BLaER1 treated with 17β-estradiol and CSF1 and Interleukin-3, amounts not matched to agents 10 nM and 100 nM (cell line): ENCODE measurements around the gene MYEOV.

Experiments used
- H3K27ac ChIP-seq, 11 experiments: shearing (Covaris generic); formaldehyde crosslinking; 2 replicates each; pipeline ENCODE4 v1.8.1; 2022
- H3K27me3 ChIP-seq, 11 experiments: shearing (Covaris generic); formaldehyde crosslinking; 2 replicates each; pipeline ENCODE4 v1.8.1; 2022
- H3K36me3 ChIP-seq, 11 experiments: shearing (Covaris generic); formaldehyde crosslinking; 2 replicates each; pipeline ENCODE4 v1.8.1; 2022
- H3K4me1 ChIP-seq, 10 experiments: shearing (Covaris generic); formaldehyde crosslinking; 2 replicates each; pipeline ENCODE4 v1.8.1; 2022
- H3K4me2 ChIP-seq, 11 experiments: shearing (Covaris generic); formaldehyde crosslinking; 2 replicates each; pipeline ENCODE4 v1.8.1; 2022
- H3K4me3 ChIP-seq, 10 experiments: shearing (Covaris generic); formaldehyde crosslinking; 2 replicates each; pipeline ENCODE4 v1.8.1; 2022
- H3K9ac ChIP-seq, 11 experiments: shearing (Covaris generic); formaldehyde crosslinking; 2 replicates each; pipeline ENCODE4 v1.8.1; 2022
- H3K9me3 ChIP-seq, 11 experiments: shearing (Covaris generic); formaldehyde crosslinking; replicated peaks in 1 of 11; 2 replicates each; pipeline ENCODE4 v1.8.1; 2022
- H4K20me1 ChIP-seq, 11 experiments: shearing (Covaris generic); formaldehyde crosslinking; 2 replicates each; pipeline ENCODE4 v1.8.1; 2022
- Cebpa-rat ChIP-seq, 11 experiments: shearing (Covaris generic); IDR thresholded peaks; 2 replicates each; pipeline ENCODE4 v1.8.1; 2022

MYEOV gene

DNA sequence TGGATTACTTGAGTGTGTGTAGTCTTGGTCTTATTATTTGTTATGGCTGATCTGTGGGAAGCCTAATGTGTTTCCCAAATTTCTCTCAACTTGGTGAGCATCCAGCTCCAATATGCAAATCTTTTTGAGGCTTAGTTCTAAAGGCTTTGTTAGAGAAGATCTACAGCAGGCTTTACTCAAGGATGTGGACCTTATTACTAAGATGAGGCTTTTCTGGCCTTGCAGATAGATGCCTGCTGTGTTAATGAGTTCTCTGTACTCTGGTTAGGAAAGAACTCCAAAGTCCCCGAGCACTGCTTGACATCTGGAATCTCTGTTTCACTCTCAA is 24.1 kb downstream of the MYEOV start:
- H3K9me3 ChIP-seq: peaks cover 0 to 36% (median 8%) of the 10 kb centered on the region in 11 experiments; a peak in 13 of 22 replicates
- H3K9ac ChIP-seq: peak overlapping the region in 1 of 11 experiments; percentile 28; a peak in 1 of 22 replicates
- peaks cover 6 to 32% (median 26%) of the 10 kb centered on the region in 10 experiments for H3K4me1 ChIP-seq
- no peaks in the 10 kb centered on the region for H3K27me3 ChIP-seq
- H3K36me3 ChIP-seq: no peaks in the 10 kb centered on the region
- no peak overlapping the region for H3K4me3 ChIP-seq
- peak overlapping the region; percentile 14 to 78 (median 50); a peak in 18 of 22 replicates for H3K4me2 ChIP-seq
- TF ChIP-seq Cebpa-rat (IDR thresholded peaks at IDR 0.05): no peak
- H4K20me1 ChIP-seq: no peaks in the 10 kb centered on the region
- peak overlapping the region in 1 of 11 experiments; percentile 30; a peak in 1 of 22 replicates for H3K27ac ChIP-seq

DNA sequence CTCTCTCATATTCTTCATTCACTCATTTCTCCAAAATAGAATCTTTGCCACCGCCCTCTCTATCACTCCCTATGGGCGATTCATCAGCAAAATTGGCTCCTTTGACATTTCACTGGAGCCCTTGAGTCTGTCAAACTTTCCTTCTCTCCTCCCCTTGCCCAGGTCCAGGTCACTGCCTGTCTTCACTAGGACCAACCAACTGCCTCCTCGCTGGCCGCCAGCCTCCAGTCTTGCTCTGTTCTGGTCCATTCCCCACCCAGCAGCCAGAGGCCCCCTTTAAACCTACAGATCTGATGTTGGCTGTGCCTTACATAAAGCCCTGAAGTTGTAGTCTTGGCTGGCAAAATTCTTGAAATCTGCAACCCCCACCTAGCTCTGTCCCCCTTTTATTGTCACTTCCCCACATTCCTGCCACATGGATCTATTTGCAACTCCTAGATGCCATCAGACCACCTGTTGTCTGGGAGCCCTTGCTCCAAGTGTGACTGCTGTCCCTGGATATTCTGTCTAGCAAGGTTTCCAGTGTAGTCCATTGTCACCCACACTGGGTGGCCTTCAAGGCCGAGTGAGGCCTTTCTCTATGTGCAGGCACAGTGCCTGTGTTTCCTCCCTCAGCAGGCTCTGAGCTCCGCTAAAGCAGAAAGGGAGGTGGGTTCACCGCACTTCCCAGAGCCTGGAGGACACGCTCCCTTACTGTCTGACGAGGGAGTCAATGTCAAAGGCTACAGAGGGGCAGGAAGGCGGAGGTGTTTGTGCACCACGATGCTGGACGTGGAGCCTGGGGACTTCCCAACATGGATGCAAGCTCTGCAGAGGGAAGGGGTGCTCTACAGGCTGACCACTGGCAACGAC is 25.5 kb downstream of the MYEOV start:
- peaks cover 0 to 26% (median 20%) of the 10 kb centered on the region in 10 experiments; a peak in 16 of 20 replicates for H3K4me1 ChIP-seq
- H3K9ac ChIP-seq: no peak overlapping the region
- no peaks in the 10 kb centered on the region for H3K36me3 ChIP-seq
- TF ChIP-seq Cebpa-rat (IDR thresholded peaks at IDR 0.05): no peak
- no peaks in the 10 kb centered on the region for H4K20me1 ChIP-seq
- 0 out of 22 replicates have a peak overlapping the region, but pooled peaks of 1 of the 11 experiments have one; percentile 8 for H3K4me2 ChIP-seq
- H3K27ac ChIP-seq: no peak overlapping the region
- H3K27me3 ChIP-seq: no peaks in the 10 kb centered on the region
- no peak overlapping the region for H3K4me3 ChIP-seq
- H3K9me3 ChIP-seq: peaks cover 0 to 39% (median 8%) of the 10 kb centered on the region in 11 experiments; a peak in 15 of 22 replicates

DNA sequence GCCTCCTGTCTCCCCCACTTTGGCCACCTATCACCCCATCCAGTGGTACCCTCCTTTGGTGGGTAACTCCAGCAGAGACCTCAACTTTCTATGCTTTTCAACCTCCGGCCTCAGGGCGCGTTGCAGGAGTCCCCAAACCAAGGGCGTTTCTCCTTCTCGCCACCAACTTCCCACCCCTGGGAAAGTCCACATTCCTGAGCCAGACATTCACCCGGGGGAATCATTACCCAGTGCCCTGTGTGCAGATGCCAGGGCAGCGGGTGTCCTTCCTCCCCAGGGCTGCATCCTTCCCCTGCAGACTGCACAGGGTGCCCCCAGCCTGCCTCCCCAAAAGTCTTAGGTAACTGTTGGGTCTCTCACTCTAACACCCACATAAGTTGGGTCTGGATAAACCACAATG is 26.4 kb downstream of the MYEOV start:
- Histone ChIP-seq H3K4me2 (0 out of 22 replicates have a peak overlapping the region, but pooled peaks of 2 of the 11 experiments have one; percentile 8 to 10), H3K9ac (no peak overlapping the region), H3K4me1 (peaks cover 0 to 26% (median 20%) of the 10 kb centered on the region in 10 experiments; a peak in 16 of 20 replicates), H3K27me3 (no peaks in the 10 kb centered on the region), H3K27ac (no peak overlapping the region), H4K20me1 (no peaks in the 10 kb centered on the region), H3K36me3 (no peaks in the 10 kb centered on the region), H3K9me3 (peaks cover 0 to 39% (median 8%) of the 10 kb centered on the region in 11 experiments; a peak in 14 of 22 replicates), H3K4me3 (no peak overlapping the region)
- TF ChIP-seq Cebpa-rat (IDR thresholded peaks at IDR 0.05): no peak

DNA sequence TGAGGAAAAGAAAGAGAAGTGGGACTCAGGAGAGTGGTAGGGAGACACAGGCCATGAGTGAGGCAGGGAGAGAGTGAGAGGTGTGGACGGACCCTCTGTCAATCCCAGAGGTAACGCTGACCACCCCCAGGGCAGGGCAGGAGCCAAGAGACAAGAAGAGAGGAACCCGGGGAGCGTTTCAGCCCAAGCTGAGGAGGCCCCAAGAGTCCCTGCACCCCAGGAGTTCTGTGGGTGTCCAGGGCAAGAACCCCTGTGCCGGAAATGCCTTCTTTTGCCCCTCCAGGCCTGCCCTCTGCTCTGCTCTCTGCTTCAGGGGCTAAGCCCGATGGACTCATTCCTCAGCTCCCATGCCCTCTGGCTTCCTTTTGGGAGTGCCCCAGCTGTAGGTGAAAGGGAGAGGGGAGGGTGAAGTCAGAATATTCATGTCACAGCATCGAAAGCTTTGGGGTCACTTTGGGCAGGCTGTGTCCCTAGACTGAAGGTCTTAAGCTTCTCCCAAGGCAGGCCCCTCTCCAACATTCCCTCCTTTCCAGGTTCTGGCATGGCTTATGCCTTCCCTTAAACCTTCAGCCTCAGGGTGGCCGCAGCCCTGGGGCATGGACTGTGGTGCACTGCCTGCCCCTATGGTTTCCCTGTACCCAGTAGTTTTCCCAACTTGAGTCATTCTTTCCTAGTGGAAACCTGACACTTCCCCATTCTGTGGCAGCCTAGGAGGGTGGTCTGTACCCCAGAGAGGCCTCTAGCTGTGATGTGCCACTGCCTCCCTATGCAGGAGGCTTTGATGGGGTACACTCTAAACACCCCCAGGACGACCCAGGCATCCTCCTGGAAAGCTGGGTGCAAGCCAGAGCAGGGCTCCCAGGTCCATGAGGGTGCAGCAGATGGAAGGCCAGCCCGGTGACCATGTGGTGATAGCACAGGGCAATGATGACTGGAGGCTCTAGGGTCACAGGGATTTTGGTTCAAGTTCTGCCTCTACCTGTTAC is 27.1 kb downstream of the MYEOV start:
- Histone ChIP-seq H3K27ac (no peak overlapping the region), H4K20me1 (no peaks in the 10 kb centered on the region), H3K4me2 (peak overlapping the region in 1 of 11 experiments; percentile 8; a peak in 1 of 22 replicates)

DNA sequence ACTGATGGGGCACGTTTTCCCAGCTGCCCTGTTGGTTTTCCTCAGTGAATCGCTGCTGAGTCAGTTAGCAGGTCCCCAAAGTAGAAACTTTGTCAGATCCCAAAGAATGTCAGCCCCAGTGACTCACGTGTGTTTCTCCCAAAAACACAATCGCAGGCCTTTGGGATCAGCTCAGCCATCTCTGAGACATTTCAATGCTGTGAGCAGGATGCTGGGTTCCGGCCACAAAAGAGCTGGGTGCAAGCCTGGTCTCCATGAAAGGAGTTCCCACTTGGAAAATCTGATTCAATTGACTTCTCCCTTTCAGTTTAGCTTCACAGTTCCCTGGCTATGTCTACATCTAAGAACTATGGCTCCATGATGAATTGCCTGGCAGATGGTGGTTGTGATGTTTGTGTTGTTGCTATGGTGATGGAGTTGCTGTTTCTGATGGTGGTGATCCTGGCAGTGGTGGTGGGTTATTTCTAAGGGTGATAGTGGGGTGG is 28.0 kb downstream of the MYEOV start:
- TF ChIP-seq Cebpa-rat (IDR thresholded peaks at IDR 0.05): no peak
- Histone ChIP-seq H3K4me2 (no peak overlapping the region), H3K9me3 (peaks cover 0 to 36% (median 7%) of the 10 kb centered on the region in 11 experiments; a peak in 14 of 22 replicates), H3K36me3 (no peaks in the 10 kb centered on the region), H4K20me1 (no peaks in the 10 kb centered on the region), H3K9ac (no peak overlapping the region), H3K4me3 (no peak overlapping the region), H3K4me1 (peaks cover 0 to 21% (median 16%) of the 10 kb centered on the region in 10 experiments; a peak in 16 of 20 replicates), H3K27ac (no peak overlapping the region), H3K27me3 (no peaks in the 10 kb centered on the region)

More for the DNA sequence above, 27.1 kb downstream of the MYEOV start:
- H3K36me3 ChIP-seq: no peaks in the 10 kb centered on the region
- no peak overlapping the region for H3K4me3 ChIP-seq
- TF ChIP-seq Cebpa-rat (IDR thresholded peaks at IDR 0.05): no peak
- H3K9ac ChIP-seq: no peak overlapping the region
- H3K27me3 ChIP-seq: no peaks in the 10 kb centered on the region
- peaks cover 0 to 39% (median 8%) of the 10 kb centered on the region in 11 experiments; a peak in 14 of 22 replicates for H3K9me3 ChIP-seq
- peaks cover 0 to 26% (median 20%) of the 10 kb centered on the region in 10 experiments; a peak in 16 of 20 replicates for H3K4me1 ChIP-seq

DNA sequence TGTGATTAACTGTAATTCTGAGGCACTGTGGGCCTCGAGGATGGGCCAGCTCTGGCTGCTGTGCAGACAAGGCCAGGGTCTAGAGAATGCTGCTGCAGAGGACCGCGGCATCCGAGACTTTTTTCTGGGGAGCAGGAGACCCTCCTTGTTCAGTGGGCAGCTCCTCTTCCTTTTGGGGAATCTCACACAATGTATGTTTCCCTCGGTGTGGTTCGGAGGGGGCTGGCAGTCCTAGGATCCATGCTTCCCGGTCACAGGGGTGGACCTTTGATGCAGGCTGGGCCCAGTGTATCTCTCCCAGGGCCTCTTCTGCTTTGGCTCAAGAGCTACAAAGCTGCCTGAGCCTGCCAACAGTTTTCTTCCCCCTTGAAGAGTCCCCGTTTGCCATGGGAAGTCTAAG is 31.5 kb downstream of the MYEOV start:
- no peaks in the 10 kb centered on the region for H3K27me3 ChIP-seq
- peaks cover 0 to 9% (median 0%) of the 10 kb centered on the region in 10 experiments; a peak in 5 of 20 replicates for H3K4me1 ChIP-seq
- no peak overlapping the region for H3K4me3 ChIP-seq
- no peaks in the 10 kb centered on the region for H3K36me3 ChIP-seq
- H4K20me1 ChIP-seq: no peaks in the 10 kb centered on the region
- no peak overlapping the region for H3K27ac ChIP-seq
- H3K4me2 ChIP-seq: no peak overlapping the region
- no peak overlapping the region for H3K9ac ChIP-seq
- peaks cover 0 to 20% (median 0%) of the 10 kb centered on the region in 11 experiments; a peak in 8 of 22 replicates for H3K9me3 ChIP-seq
- no peak for TF ChIP-seq Cebpa-rat (IDR thresholded peaks at IDR 0.05)

DNA sequence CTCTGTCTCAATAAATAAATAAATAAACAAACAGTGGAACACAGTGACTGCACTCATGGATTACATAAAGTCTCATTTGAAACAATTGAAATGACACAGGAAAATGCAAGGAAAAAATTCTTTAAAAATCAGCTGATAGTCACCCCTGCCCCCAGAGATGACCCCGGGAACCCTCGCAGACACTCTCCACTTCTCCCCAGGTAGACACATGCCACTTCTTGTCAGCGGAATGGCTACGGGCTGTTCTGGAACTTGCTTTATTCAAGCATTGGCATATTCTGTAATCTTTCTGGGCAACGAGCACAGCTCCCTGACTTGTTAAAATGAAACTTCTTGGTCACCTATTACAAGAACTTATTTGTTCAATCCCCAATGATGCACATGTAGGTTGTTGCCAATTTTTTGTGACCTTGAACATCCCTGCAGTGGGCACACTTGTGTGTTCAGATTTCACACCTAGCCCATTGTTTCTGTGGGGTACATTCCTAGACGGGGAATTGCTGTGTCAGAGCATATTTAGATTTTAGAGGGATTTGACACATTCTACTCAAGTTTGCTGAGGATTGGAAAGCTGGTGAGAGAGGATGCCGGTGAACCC is 32.8 kb downstream of the MYEOV start:
- Histone ChIP-seq H3K27me3 (no peaks in the 10 kb centered on the region), H3K27ac (no peak overlapping the region), H3K9me3 (peaks cover 0 to 17% (median 8%) of the 10 kb centered on the region in 11 experiments; a peak in 10 of 22 replicates), H3K4me1 (peaks cover 0 to 5% (median 0%) of the 10 kb centered on the region in 10 experiments; a peak in 5 of 20 replicates), H4K20me1 (no peaks in the 10 kb centered on the region), H3K4me2 (no peak overlapping the region), H3K4me3 (no peak overlapping the region), H3K36me3 (no peaks in the 10 kb centered on the region), H3K9ac (no peak overlapping the region)
- TF ChIP-seq Cebpa-rat (IDR thresholded peaks at IDR 0.05): no peak

DNA sequence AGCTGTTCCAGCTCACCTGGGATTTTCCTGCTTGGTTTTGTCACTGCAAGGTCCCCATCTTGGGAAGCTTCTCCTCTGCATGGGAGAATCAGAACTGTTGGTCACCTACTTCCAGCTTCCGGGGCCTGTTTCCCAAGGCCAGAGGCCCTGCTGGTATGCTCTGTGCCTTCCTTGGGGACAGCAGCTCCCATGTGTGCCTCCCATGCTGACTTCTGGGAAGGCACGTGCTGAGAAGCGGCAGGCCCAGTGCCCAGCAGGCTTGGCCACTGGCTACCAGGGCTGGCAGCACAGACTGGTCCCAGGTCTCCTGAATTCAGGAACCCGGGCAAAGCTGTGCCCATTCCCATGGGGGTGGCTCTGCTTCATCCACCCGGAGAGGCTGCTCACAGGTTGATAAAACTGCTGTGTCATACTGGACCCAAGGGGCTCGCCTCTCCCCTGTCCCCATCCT is 33.8 kb downstream of the MYEOV start:
- Histone ChIP-seq H3K36me3 (no peaks in the 10 kb centered on the region), H3K9ac (no peak overlapping the region), H4K20me1 (no peaks in the 10 kb centered on the region), H3K27me3 (no peaks in the 10 kb centered on the region), H3K27ac (peak overlapping the region in 2 of 11 experiments; percentile 1 to 44; a peak in 1 of 22 replicates), H3K4me2 (no peak overlapping the region), H3K4me1 (peaks cover 0 to 5% (median 0%) of the 10 kb centered on the region in 10 experiments; a peak in 5 of 20 replicates), H3K4me3 (no peak overlapping the region), H3K9me3 (peaks cover 3 to 15% (median 9%) of the 10 kb centered on the region in 11 experiments; a peak in 12 of 22 replicates)
- TF ChIP-seq Cebpa-rat (IDR thresholded peaks at IDR 0.05): no peak
